KBM-7 (cell line): ENCODE measurements around the gene PCSK6.
"Not testable (repeated sequence)": the region's sequence is repeated elsewhere in the genome, so short reads cannot be mapped to it uniquely, and the experiment has no call there.

Experiments
- DNase-seq: peaks from one replicate; pipeline ENCODE4 v3.0.0-alpha.2; 2015
- in situ Hi-C: fragments of 300-500 bp; cut with MboI; formaldehyde crosslinking; loops from 2 replicates; pipeline ENCODE4 v1.14.3; 2020; ENCODE audit warnings: low sequenced_read_pairs, low pct_unique_long_range_greater_than_20kb, mixed read lengths

Gene PCSK6

GRCh38 chr15:101373577-101373976 is 115.9 kb downstream of the PCSK6 start:
- in situ Hi-C loops = no loop called here

GRCh38 chr15:101372960-101373525 is 116.5 kb downstream of the PCSK6 start:
- in situ Hi-C loops = no loop called here
- DNase-seq = peak; percentile 7

More at GRCh38 chr15:101373577-101373976, 115.9 kb downstream of the PCSK6 start:
- peak; percentile 16 for DNase-seq

DNA sequence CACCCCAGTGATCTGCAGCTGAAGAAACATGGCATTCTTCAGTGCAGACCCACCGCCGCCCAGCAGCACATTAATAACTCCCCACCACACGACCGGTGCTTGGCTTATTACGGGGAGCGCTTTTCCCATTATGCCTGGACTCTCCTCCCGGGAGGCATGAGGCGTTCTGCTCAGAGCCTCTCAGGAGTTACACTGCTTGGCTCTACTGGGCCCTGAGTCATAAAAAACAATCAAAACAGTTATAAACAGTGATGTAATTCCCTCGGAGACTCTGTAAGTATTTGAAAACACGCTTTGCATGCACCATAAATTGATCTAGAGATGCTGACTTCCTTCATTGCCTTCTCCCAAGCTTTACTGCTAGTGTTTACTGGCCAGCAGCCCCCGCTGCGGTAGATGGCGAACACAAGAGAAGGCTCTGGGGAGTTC is 117.3 kb downstream of the PCSK6 start:
- in situ Hi-C loops = no loop called here
- no peak for DNase-seq

DNA sequence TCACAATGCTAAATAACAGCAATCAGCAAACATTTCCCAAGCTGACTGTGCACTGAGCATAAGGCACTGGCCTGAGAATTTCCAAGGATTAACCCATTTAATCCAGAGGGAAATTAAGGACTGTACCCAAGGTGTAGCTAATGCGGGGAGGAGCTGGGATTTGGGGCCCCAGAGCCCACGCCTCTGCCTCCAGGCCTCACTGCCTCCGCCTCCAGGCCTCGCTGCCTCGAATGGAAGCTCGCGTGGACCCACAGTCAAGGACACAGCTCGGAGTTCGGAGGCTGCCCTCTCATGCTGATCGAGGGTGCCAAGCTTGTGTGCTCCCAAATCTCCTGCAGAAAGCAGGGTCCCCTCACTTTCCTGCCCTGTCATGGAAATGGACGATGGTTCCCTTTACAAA is 118.0 kb downstream of the PCSK6 start:
- no peak for DNase-seq
- in situ Hi-C loops = no loop called here

GRCh38 chr15:101371081-101371480 is 118.4 kb downstream of the PCSK6 start:
- in situ Hi-C loops = no loop called here
- DNase-seq = no peak

DNA sequence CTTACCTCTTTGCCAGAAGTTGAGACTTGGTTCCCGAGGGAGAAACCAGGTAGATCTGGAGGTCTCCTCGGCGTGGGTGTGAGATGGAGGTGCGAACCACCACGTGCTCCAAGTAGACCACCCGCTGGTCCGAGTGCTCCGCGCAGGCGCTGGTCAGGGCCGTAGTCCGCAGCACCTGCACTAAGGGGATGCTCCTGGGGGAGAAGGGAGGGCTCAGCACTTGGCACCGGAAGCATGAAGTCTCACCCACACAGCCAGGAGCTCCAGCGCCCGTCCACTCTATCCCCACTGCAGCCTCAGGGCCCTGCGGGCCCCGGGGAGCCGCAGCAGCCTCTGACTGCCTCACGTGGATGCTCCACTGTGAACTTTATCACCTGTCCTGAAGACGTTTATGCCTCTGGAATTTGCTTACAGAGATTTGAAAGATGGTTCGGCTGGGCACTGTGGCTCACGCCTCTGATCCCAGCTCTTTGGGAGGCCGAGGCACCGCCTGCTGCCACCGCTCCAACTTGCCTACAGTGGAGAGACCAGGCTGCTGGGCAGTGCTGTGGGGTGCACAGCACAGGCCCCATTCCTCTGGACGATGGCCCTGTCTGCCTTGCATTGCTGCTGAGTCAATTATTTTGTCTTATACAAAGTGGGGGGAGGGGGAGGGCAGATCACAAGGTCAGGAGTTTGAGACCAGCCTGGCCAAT is 119.0 kb downstream of the PCSK6 start:
- no peak for DNase-seq
- in situ Hi-C loops = no loop called here

DNA sequence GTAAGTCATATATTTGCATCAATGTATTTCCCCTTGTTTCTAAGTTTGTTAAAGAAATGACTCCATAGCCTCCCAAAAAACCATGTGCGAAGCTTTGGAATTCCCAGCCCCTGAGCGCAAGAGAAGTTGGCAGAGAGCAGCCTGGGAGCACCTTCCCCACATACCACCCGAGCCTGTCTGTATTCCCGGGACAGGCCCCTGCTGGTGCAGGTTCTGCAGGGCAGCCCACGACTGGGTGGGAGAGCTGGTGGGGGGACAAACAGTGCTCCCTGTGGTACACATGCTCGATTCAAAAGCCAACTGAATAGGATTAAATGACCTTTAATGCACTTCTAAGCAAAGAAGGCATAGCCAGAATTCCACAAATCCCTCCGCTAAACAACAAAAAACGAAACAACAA is 119.8 kb downstream of the PCSK6 start:
- in situ Hi-C loops = no loop called here

DNA sequence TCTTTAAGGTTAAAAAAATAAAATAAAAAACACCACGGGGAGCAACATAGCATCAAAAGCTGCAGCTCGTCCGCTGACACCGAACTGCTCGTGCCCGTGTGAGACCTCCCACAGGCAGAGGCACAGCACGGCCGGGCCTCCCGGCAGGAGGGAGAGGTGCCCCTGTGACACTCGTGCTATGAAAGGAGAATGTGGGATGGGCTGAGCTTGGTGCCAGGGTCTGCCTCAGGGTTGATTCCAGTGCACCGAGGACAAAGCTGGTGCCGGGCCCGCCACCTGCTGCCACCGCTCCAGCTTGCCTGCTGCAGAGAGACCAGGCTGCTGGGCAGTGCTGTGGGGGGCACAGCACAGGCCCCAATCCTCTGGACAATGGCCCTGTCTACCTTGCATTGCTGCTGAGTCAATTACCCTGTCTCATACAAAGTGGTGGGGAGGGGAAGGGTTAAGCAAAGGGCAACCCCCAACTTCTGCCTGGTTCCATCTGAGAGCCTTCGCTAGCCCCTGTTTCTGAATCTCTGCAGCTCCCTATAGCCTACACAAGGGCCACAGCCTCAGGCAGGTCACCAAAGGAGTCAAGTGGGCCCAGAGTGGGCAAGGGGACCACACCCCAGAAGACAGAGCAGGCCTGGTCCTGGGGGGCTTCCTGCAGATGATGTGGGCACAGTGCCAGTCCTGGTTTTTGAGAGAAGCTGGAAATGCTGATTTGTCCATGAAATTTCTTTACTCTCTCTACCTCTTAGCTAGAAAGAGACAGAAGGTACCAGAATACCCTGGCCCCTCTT is 120.5 kb downstream of the PCSK6 start:
- DNase-seq = no peak
- in situ Hi-C loops = no loop called here

More for the DNA sequence above, 119.8 kb downstream of the PCSK6 start:
- no peak for DNase-seq

GRCh38 chr15:101368086-101368780 is 121.3 kb downstream of the PCSK6 start:
- in situ Hi-C loops = no loop called here

GRCh38 chr15:101366853-101367252 is 122.7 kb downstream of the PCSK6 start:
- in situ Hi-C loops = no loop called here
- DNase-seq = no peak

More at GRCh38 chr15:101368086-101368780, 121.3 kb downstream of the PCSK6 start:
- no peak for DNase-seq

DNA sequence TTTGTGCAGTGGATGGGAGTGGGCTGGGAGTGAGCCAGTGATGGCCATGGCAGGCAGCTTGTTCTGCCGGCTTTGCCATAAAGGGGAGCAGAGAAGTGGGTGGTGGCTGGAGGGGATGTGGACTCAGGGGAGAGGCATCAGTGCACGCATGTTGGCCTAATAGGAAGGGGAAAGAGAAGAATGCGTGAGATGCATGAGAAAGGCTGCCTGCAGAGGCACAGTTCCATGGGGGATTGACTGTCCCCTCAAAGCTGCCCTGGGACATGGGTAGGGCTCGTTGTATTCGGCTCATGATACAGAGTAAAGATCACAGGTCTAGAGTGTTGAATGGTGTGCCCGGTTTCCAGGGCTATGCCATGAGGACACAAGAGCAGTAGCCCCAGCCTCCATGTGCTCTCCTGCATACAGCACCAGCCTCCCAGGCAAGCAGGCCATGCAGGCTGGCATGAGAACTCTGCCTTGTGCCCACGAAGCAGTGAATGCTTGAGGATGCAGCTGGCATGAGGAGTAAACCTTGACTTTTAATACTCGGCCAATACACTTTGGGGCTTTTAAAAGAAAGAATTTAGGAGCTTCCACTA is 126.4 kb downstream of the PCSK6 start:
- no peak for DNase-seq
- in situ Hi-C loops = no loop called here

- no peak for DNase-seq
- in situ Hi-C loops = no loop called here
Measured at GRCh38 chr15:101362359-101362758, 127.1 kb downstream of the PCSK6 start.

DNA sequence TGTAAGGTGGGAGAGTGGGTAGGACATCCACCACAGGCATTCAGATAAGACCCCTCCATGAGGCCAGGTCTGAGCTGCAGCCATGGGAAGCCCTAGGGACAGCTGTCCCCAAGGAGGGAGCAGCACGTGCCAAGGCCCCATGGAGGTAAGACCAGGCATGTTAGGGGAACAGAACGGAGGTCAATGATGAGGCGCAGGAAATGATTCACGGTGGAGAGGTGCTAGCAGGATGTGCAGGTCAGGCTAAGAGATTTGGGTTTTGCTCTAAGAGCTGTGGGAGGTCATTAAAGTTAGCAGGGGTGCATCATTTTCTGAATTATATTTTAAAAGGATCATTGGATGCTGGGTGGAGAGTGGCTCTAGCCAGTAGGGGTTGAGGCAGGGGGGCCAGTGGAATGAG is 128.1 kb downstream of the PCSK6 start:
- in situ Hi-C loops = no loop called here
- no peak for DNase-seq

- DNase-seq = no peak
- in situ Hi-C loops = no loop called here
Measured at GRCh38 chr15:101359365-101359947, 130.1 kb downstream of the PCSK6 start.

DNA sequence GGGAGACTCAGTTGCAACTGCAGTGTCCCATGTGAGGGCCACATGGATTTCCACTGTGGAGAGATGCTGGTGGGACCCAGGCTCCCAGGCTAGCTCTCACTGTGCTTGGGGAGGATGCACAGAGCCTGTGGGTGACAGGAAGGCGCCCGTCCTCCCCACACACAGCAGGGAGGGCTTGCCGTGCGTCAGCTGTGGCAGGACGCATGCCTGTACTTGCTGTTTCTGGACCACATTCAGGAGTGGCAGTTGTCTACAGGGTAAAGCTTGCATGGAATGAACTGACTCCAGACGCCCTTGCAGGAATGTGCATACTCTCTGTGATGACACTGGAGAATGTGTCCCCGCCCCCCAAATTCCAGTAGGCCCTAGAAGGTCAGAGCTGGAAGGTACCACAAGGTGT is 130.6 kb downstream of the PCSK6 start:
- in situ Hi-C loops = no loop called here
- DNase-seq = no peak

DNA sequence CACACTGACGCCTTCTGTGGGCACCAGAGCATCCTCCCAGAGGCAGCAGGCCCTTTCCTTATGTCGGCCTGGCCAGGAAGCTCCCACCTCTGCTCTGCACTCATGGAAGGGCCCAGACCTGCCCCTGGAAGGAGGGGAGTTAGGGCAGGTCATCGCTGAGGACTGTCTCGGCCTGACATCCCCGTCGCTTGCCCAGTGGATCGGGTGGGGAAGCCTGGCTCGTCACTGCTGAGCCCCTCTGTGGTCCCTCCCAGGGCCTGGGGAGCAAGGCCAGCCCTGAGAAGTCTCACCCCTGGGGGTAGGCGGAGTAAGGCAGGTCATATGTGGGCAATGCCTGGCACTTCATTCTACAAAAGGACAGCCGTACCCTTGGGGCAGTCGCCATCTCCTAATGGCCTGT is 131.6 kb downstream of the PCSK6 start:
- DNase-seq = no peak
- in situ Hi-C loops = no loop called here

DNA sequence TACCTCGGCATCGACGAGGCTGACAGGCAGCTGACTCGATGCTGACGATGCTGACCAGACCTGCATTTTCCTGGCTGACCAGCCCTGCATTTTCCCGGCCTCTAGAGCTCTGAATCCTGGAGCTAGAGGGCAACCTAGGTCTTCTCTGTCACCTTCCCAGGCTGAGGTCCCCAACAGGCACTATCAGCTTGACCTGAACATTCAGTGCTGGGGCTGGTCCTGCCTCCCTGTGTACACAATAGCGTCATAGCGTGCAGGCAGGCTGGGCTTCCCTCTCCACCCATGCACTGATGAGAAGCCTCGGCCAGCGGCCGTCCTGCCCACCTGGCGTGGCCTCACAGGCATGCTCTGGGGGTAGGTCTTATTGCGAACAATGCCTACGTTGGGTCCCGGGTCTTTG is 132.2 kb downstream of the PCSK6 start:
- no peak for DNase-seq
- in situ Hi-C loops = no loop called here

DNA sequence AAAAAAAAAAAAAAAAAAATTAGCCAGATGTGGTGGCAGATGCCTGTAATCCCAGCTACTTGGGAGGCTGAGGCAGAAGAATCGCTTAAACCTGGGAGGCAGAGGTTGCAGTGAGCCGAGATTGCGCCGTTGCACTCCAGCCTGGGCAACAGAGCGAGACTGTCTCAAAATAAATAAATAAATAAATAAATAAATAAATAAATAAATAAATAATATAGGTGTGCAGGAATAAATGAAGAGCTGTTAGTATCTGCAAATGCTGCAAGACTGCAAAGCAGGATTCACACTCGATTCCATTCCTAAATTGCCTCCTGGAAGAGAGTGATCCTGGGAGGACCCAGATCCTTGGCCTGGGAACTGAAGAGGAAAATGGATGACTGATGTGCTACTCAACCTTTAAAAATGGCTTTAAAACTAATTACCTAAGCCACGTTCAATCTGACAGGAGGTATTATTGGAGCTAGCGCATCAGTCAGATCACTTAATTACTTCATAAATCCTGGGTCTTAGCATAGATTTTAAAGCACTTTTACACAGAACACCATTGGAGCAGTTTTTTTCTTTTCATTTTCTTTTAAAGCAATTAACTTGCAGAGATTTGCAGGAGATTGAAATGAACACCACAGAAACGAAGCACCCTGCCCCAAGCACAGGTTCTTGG is 132.9 kb downstream of the PCSK6 start:
- in situ Hi-C loops = not testable (repeated sequence)

More for the DNA sequence above, 132.9 kb downstream of the PCSK6 start:
- DNase-seq = not testable (repeated sequence)
